RWPE2 (cell line): ENCODE results near the gene RBMS1.
A peak's percentile ranks its signal among the peaks of the same experiment; 100 is the strongest.

Experiments used
- ATAC-seq: fragments of 200-7000 bp; cut with Tn5 transposase; 3 replicates; pipeline ENCODE4 v1.9.1; 2021; ENCODE audit warnings: low read depth
- DNase-seq: peaks from one replicate; pipeline ENCODE4 v3.0.0-alpha.2; 2020; ENCODE audit warnings: low spot score
- H3K27ac ChIP-seq: fragments of 450-650 bp; 2 replicates; pipeline ENCODE4 v1.5.1; 2017; ENCODE audit warnings: mild to moderate bottlenecking; ENCODE audit not compliant: poor library complexity, severe bottlenecking
- H3K27me3 ChIP-seq: fragments of 250-450 bp; sonication (Bioruptor Pico); 2 replicates; pipeline ENCODE4 v1.5.1; 2021; ENCODE audit warnings: mild to moderate bottlenecking, moderate library complexity; ENCODE audit not compliant: insufficient read depth, poor library complexity, severe bottlenecking
- H3K36me3 ChIP-seq: fragments of 250-450 bp; sonication (Bioruptor Pico); 2 replicates; pipeline ENCODE4 v1.5.1; 2020; ENCODE audit warnings: low read depth, mild to moderate bottlenecking, moderate library complexity
- H3K4me1 ChIP-seq: fragments of 250-450 bp; sonication (Bioruptor Pico); 2 replicates; pipeline ENCODE4 v1.5.1; 2021; ENCODE audit warnings: mild to moderate bottlenecking, moderate library complexity; ENCODE audit not compliant: insufficient read depth, poor library complexity, severe bottlenecking
- H3K4me3 ChIP-seq: fragments of 250-450 bp; sonication (Bioruptor Pico); 2 replicates; pipeline ENCODE4 v1.5.1; 2021; ENCODE audit warnings: mild to moderate bottlenecking, moderate library complexity; ENCODE audit not compliant: severe bottlenecking
- H3K9me3 ChIP-seq: fragments of 250-450 bp; sonication (Bioruptor Pico); 2 replicates; pipeline ENCODE4 v1.5.1; 2021; ENCODE audit warnings: mild to moderate bottlenecking, moderate library complexity; ENCODE audit not compliant: severe bottlenecking
- TF ChIP-seq, protein P1 (sequence below): fragments of 450-650 bp; IDR thresholded peaks from one replicate; pipeline ENCODE4 v1.5.1; 2017; ENCODE audit warnings: mild to moderate bottlenecking, moderate library complexity; ENCODE audit not compliant: poor library complexity, severe bottlenecking

RBMS1 gene

DNA sequence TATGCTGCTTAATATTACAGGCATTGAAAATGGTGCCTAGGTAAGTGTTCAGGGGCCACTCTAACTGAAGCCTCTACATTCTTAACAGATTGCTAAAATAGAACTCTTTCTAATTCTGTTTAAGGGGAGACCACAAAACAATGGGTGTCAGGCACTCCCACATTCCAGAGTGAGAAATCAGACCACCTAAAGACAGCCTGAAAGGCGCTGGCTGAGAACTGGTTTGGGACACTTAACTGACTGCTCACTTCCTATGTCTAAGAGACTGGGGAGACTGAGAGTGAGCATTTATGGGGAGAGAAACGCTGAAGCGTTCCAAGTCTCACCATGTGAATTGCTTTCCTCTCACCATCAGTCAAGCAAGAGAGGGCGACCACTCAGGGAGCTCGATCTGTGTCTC, 184.7 kb downstream of the RBMS1 start:
- TF ChIP-seq, protein P1, sequence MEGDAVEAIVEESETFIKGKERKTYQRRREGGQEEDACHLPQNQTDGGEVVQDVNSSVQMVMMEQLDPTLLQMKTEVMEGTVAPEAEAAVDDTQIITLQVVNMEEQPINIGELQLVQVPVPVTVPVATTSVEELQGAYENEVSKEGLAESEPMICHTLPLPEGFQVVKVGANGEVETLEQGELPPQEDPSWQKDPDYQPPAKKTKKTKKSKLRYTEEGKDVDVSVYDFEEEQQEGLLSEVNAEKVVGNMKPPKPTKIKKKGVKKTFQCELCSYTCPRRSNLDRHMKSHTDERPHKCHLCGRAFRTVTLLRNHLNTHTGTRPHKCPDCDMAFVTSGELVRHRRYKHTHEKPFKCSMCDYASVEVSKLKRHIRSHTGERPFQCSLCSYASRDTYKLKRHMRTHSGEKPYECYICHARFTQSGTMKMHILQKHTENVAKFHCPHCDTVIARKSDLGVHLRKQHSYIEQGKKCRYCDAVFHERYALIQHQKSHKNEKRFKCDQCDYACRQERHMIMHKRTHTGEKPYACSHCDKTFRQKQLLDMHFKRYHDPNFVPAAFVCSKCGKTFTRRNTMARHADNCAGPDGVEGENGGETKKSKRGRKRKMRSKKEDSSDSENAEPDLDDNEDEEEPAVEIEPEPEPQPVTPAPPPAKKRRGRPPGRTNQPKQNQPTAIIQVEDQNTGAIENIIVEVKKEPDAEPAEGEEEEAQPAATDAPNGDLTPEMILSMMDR: no peak
- Histone ChIP-seq H3K27me3 (no peaks in the 10 kb centered on the region), H3K4me3 (no peak overlapping the region), H3K27ac (peak overlapping the region; percentile 92), H3K4me1 (peaks cover 27% of the 10 kb centered on the region), H3K36me3 (peaks cover 55% of the 10 kb centered on the region), H3K9me3 (no peaks in the 10 kb centered on the region)
- ATAC-seq (peak; percentile 97), DNase-seq (peak; percentile 73)

DNA sequence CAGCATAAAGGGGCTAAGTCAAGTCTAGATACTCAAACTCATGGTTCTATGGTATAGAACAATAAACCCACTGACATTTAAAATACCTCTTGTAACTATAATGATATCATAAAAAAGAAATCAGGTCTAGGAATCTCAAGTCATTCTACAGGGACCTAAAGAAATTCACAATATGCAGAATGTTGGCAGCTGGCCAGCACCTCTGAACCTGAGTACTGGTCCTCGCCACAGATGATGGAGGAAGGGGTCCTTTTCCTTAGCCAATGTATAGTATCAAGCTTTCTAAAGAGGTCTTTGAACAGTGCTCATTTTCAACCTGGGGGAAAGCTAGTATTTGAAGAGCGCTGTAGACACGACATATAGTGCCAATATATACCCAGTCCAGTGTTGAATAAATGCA, 185.1 kb downstream of the RBMS1 start:
- ATAC-seq: no peak
- no peaks in the 10 kb centered on the region for H3K27me3 ChIP-seq

DNA sequence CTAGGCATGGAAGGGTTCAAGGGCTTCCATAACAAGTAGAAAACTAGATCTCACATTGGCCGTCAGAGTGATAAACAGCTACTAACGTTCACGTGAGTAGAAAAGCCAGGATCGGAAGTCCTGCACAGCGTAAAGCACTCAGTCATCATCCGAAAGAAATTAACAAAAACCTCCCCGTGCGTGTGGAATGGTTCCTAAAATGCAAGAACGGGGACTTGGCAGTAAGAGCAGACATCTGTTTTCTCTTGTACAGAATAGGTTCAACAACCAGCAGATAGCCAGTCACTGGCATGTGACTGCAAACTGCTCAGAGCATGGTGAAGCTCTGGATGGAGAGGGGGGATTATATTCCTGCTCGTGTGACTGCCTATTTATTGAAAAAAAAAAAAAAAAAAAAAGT, 186.6 kb downstream of the RBMS1 start:
- peaks cover 27% of the 10 kb centered on the region for H3K4me1 ChIP-seq
- TF ChIP-seq, protein P1: no peak
- ATAC-seq: no peak
- H3K4me3 ChIP-seq: no peak overlapping the region
- no peak for DNase-seq
- H3K27ac ChIP-seq: no peak overlapping the region
- H3K9me3 ChIP-seq: no peaks in the 10 kb centered on the region
- no peaks in the 10 kb centered on the region for H3K27me3 ChIP-seq
- peaks cover 55% of the 10 kb centered on the region for H3K36me3 ChIP-seq

More for the DNA sequence above, 185.1 kb downstream of the RBMS1 start:
- Histone ChIP-seq H3K4me1 (peaks cover 27% of the 10 kb centered on the region), H3K27ac (peak overlapping the region; percentile 92), H3K4me3 (no peak overlapping the region), H3K36me3 (peaks cover 53% of the 10 kb centered on the region), H3K9me3 (no peaks in the 10 kb centered on the region)
- no peak for DNase-seq
- TF ChIP-seq, protein P1: no peak

DNA sequence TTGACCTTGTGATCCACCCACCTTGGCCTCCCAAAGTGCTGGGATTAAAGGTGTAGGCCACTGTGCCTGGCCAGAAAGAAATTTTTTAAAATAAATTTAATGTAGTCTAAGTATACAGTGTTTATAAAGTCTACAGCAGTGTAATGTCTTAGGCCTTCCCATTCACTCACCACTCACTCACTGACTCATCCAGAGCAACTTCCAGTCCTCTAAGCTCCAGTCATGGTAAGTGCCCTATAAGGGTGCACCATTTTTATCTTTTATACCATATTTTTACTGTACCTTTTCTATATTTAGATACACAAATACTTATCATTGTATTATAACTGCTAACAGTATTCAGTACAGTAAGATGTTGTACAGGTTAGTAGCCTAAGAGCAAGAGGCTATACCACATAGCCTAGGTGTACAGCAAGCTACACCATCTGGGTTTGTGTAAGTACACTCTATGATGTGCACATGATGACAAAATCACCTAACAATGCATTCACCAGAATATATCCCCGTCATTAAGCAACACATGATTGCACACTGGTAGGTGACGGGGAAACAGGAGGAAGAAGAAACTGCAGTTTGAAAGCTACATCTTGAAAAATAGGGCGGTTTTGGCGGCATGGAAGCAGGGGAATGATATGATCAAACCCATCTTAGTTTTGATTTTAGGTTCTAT, 188.4 kb downstream of the RBMS1 start:
- DNase-seq (no peak), ATAC-seq (peak; percentile 17; the same call in 1 of the 3 replicates)
- H3K4me3 ChIP-seq: no peak overlapping the region
- H3K9me3 ChIP-seq: no peaks in the 10 kb centered on the region
- peaks cover 60% of the 10 kb centered on the region for H3K36me3 ChIP-seq
- TF ChIP-seq, protein P1: no peak
- H3K27ac ChIP-seq: peak overlapping the region; percentile 34
- no peaks in the 10 kb centered on the region for H3K27me3 ChIP-seq
- peaks cover 25% of the 10 kb centered on the region for H3K4me1 ChIP-seq

DNA sequence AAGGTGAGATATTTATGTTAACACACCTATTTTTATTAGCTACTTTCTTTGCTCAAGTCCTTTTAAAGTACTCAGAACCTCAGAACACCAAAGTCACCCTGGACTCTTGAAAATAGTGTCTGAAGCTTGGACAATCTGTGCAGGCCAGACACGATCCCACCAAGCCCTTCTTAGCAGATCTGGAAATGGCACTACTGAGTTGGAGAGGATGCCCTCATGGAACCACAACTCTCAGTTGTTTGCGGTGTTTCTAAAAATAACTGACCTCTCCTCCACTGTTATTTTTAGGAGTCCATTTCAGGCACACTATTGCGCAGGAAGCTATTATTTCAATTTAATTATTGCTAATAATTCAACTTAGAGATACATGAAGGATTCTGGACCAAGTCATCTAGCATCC, 190.1 kb downstream of the RBMS1 start:
- H3K36me3 ChIP-seq: peaks cover 68% of the 10 kb centered on the region
- no peak for DNase-seq
- ATAC-seq: no peak
- no peak overlapping the region for H3K4me3 ChIP-seq
- H3K4me1 ChIP-seq: peaks cover 8% of the 10 kb centered on the region
- no peaks in the 10 kb centered on the region for H3K9me3 ChIP-seq
- no peak overlapping the region for H3K27ac ChIP-seq
- H3K27me3 ChIP-seq: no peaks in the 10 kb centered on the region
- TF ChIP-seq, protein P1: no peak
